ENCODE data around the gene FAM3C. TPM values are rescaled to one million over a fixed set of nuclear protein-coding genes. Genes with fewer than 3 reads are reported as not detected.

The FAM3C gene
- total RNA-seq, 1 donor from 2014 or later = 42.0 TPM

DNA sequence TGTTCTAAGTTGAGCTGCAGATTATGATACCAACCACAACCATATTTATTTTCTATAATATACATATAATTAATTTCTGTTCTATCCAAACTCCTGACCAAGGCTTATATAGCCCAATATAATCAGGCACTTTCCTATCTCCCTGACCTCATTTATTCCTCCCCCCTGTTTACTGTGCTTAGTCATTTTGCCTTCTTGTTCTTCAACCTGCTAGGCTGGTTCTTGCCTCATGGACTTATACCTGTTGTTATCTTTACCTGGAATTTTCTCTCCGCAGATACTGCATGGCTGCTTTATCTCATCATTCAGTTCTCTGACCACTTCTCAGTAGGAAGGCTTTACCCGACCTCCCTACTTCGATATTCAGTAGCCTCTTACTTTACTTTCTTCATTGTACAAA, 24.9 kb upstream of the FAM3C start:
- Mint-ChIP-seq H3K9me3 (ENCODE audit: unreplicated experiment) (no peaks in the 10 kb centered on the region), H3K4me1 (ENCODE audit: unreplicated experiment) (no peaks in the 10 kb centered on the region), H3K27ac (ENCODE audit: unreplicated experiment) (no peak overlapping the region), H3K27me3 (ENCODE audit: unreplicated experiment) (no peaks in the 10 kb centered on the region), H3K36me3 (ENCODE audit: unreplicated experiment) (no peaks in the 10 kb centered on the region), H3K4me3 (ENCODE audit: unreplicated experiment) (no peak overlapping the region)
- DNase-seq (ENCODE audit: extremely low spot score, unreplicated experiment) = no peak
- TF ChIP-seq, protein P1, sequence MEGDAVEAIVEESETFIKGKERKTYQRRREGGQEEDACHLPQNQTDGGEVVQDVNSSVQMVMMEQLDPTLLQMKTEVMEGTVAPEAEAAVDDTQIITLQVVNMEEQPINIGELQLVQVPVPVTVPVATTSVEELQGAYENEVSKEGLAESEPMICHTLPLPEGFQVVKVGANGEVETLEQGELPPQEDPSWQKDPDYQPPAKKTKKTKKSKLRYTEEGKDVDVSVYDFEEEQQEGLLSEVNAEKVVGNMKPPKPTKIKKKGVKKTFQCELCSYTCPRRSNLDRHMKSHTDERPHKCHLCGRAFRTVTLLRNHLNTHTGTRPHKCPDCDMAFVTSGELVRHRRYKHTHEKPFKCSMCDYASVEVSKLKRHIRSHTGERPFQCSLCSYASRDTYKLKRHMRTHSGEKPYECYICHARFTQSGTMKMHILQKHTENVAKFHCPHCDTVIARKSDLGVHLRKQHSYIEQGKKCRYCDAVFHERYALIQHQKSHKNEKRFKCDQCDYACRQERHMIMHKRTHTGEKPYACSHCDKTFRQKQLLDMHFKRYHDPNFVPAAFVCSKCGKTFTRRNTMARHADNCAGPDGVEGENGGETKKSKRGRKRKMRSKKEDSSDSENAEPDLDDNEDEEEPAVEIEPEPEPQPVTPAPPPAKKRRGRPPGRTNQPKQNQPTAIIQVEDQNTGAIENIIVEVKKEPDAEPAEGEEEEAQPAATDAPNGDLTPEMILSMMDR (IDR thresholded peaks at IDR 0.05) = no peak

DNA sequence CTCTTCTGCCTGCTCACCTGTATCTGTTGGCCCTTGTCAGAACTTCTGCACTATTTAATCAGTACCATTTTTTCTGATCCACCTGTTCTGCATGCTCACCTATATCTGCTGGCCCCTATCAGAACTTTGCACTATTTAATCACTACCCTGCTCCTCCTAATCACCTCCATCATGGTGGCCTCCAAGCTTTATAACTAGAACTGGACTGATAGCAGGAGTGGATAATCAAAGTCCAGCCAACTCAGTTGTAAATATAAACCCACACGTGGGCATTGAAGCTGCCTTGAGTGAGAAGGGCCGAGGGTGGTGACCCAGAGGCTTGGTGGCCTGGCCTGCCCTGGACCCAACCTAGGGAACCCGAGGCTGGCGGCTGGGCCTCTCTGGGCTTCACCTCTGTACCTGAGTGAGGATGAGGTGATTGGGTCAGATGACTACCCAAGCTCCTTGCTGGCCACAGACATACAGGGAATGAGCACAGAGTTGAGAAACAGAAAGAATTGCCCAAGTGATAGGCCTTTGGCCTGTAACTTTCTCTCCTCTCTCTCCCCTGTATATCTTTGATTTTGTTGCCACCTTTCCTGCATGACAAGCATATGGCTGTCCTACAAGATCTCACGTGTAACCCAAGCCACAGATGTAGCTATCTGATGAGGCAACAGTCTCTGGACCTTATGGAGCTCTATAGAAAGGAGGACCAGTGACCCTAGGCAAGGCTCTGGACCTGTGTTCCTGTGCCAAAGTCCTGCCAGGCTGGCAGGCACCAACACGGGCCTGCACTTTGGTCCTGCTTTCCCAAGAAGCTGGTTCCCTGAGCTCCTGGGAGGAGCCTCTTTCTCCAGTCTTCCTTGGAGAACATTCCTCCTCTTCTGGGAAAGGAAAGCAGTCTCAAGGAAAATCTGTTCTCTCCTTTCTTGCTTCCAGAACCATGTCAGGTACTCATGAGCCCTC, 23.4 kb upstream of the FAM3C start:
- Mint-ChIP-seq H3K4me1 (ENCODE audit: unreplicated experiment) (no peaks in the 10 kb centered on the region), H3K9me3 (ENCODE audit: unreplicated experiment) (no peaks in the 10 kb centered on the region), H3K27me3 (ENCODE audit: unreplicated experiment) (no peaks in the 10 kb centered on the region), H3K4me3 (ENCODE audit: unreplicated experiment) (no peak overlapping the region), H3K36me3 (ENCODE audit: unreplicated experiment) (no peaks in the 10 kb centered on the region), H3K27ac (ENCODE audit: unreplicated experiment) (no peak overlapping the region)
- TF ChIP-seq, protein P1 (IDR thresholded peaks at IDR 0.05) = no peak
- DNase-seq (ENCODE audit: extremely low spot score, unreplicated experiment) = no peak

DNA sequence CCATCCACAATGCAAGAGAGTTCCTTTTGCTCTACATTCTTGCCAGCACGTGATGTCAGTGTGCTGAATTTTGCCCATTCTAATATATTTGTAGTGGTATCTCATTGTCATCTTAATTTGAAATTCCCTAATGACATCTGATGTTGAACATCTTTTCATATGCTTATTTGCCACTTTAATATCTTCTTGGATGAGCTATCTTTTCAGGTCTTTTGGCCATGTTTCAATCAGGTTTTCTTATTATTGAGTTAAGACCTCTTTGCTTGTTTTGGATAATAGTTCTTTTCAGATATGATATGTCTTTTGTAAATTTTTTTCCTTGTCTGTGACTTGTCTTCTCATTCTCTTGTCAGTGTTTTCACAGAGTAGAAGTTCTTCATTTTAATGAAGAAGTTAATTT, 20.4 kb upstream of the FAM3C start:
- Mint-ChIP-seq H3K9me3 (ENCODE audit: unreplicated experiment) (no peaks in the 10 kb centered on the region), H3K4me1 (ENCODE audit: unreplicated experiment) (no peaks in the 10 kb centered on the region), H3K27me3 (ENCODE audit: unreplicated experiment) (no peaks in the 10 kb centered on the region), H3K27ac (ENCODE audit: unreplicated experiment) (no peak overlapping the region), H3K36me3 (ENCODE audit: unreplicated experiment) (no peaks in the 10 kb centered on the region), H3K4me3 (ENCODE audit: unreplicated experiment) (no peak overlapping the region)
- DNase-seq (ENCODE audit: extremely low spot score, unreplicated experiment) = no peak
- TF ChIP-seq, protein P1 (IDR thresholded peaks at IDR 0.05) = no peak

DNA sequence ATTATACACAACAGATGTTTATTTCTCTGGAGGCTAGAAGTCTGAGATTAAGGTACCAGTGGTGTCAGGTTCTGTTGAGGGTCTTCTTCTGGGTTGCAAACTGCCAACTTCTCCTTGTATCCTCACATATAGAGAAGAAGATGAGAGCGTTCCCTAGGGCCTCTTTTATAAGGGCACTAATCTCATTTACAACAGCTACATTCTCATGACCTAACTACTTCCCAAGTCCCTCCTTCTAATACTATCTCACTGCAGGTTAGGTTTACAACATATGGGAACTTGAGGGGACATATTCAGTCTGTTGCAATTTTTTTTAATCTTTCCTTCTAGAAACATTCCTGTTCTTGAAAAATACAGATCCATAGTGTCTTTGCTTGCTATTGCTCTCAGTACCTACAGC, 18.3 kb upstream of the FAM3C start:
- Mint-ChIP-seq H3K36me3 (ENCODE audit: unreplicated experiment) (no peaks in the 10 kb centered on the region), H3K4me3 (ENCODE audit: unreplicated experiment) (no peak overlapping the region), H3K9me3 (ENCODE audit: unreplicated experiment) (no peaks in the 10 kb centered on the region), H3K4me1 (ENCODE audit: unreplicated experiment) (no peaks in the 10 kb centered on the region), H3K27me3 (ENCODE audit: unreplicated experiment) (peaks cover 6% of the 10 kb centered on the region), H3K27ac (ENCODE audit: unreplicated experiment) (no peak overlapping the region)
- no peak for DNase-seq (ENCODE audit: extremely low spot score, unreplicated experiment)
- TF ChIP-seq, protein P1 (IDR thresholded peaks at IDR 0.05) = no peak

DNA sequence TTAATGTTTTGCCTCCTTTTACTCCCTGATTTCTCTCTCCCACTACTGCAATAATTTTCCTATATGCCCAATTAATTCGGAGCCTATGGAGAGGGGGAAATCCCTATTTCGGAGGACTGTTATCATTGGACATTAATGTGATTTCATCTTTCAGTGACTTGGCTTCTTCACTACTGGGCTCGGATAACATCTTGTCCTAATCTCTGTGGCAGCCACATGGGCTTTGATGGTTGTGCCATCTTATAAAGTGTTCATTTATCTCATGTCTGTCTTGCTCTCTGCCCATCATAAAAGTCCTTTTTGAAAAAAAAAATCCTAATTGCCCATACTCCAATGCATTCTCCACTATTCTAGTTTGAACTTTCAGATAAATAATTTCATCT, 15.5 kb upstream of the FAM3C start:
- no peak for DNase-seq (ENCODE audit: extremely low spot score, unreplicated experiment)
- Mint-ChIP-seq H3K4me1 (ENCODE audit: unreplicated experiment) (no peaks in the 10 kb centered on the region), H3K36me3 (ENCODE audit: unreplicated experiment) (no peaks in the 10 kb centered on the region), H3K27ac (ENCODE audit: unreplicated experiment) (no peak overlapping the region), H3K4me3 (ENCODE audit: unreplicated experiment) (no peak overlapping the region), H3K27me3 (ENCODE audit: unreplicated experiment) (peaks cover 6% of the 10 kb centered on the region), H3K9me3 (ENCODE audit: unreplicated experiment) (no peaks in the 10 kb centered on the region)
- TF ChIP-seq, protein P1 (IDR thresholded peaks at IDR 0.05) = no peak
